Measurements from ENCODE around the gene ATG13. TPM values are rescaled to one million over a fixed set of nuclear protein-coding genes. Genes with fewer than 3 reads are reported as not detected.

The ATG13 gene
- total and polyA plus RNA-seq, 2 of the 8 experiments (the other 6 are each of a cell fraction or from before 2014, with no cell fraction given), result 65.0 to 77.4 TPM

- no peak for TF ChIP-seq CHD7 (IDR thresholded peaks at IDR 0.05; ENCODE audit: insufficient replicate concordance, low read length)
- TF ChIP-seq RXRA (IDR thresholded peaks at IDR 0.05; ENCODE audit: insufficient read depth, low read depth, low read length), result no peak
- TF ChIP-seq KDM5A (IDR thresholded peaks at IDR 0.05; ENCODE audit: low read length), result no peak
- no peak for TF ChIP-seq PHF8 (conservative IDR thresholded peaks at IDR 0.05; ENCODE audit: low read depth, low read length)
- no peak for TF ChIP-seq KDM1A (IDR thresholded peaks at IDR 0.05; ENCODE audit: borderline replicate concordance, low read length)
Measured at GRCh38 chr11:46600194-46600960, 17.0 kb upstream of the ATG13 start (continued).

Data from H1 (cell line).